ENCODE measurements around the gene LYSET. TPM values are rescaled to one million over a fixed set of nuclear protein-coding genes. Genes with fewer than 3 reads are reported as not detected.
"Not testable (repeated sequence)": the region's sequence is repeated elsewhere in the genome, so short reads cannot be mapped to it uniquely, and the experiment has no call there.

Gene LYSET
- 10 to 100 TPM in 2 of 4 donors, 1 to 10 TPM in 2; 6.3 to 17.7 (median 12.6) TPM for total RNA-seq

GRCh38 chr14:93184391-93185348, at the start of gene LYSET, which contains the start of gene MOAP1:
Gene LYSET (plus strand): TSS chr14:93185317. CDS start chr14:93185406, 89 bp downstream.
Gene MOAP1 (minus strand): TSS chr14:93184897. CDS start chr14:93184242, 655 bp downstream.
- no peaks in the 10 kb centered on the region for H3K9me3 ChIP-seq
- no peaks in the 10 kb centered on the region for H3K27me3 ChIP-seq
- intact Hi-C loops (cut with DNase I) = no loop called here
- no peaks in the 10 kb centered on the region for H3K36me3 ChIP-seq
- 1% methylated on average over 16 of the region's 124 CpGs; no CpG with 5 or more reads in 1 of the 2 donors for WGBS, 2 donors
- peaks cover 17 to 23% of the 10 kb centered on the region in 2 donors for H3K4me1 ChIP-seq
- peak; percentile 26 to 78 for TF ChIP-seq POLR2A (IDR thresholded peaks at IDR 0.05)
- TF ChIP-seq CTCF (IDR thresholded peaks at IDR 0.05) = peak in 3 of 6 experiments; percentile 10 to 31 (median 28)
- DNase-seq = peak; percentile 87 to 88
- peak within 1 kb of the TSS; percentile 93 to 96 (median 93) for H3K27ac ChIP-seq
- peak within 1 kb of the TSS; percentile 74 to 94 (median 89) for H3K4me3 ChIP-seq (replicated peaks in 1 of 3)

- intact Hi-C loops (cut with DNase I) = loop anchor here (5.0 kb wide), 1 partner anchor 163 kb away; no protein-coding TSS in a partner anchor
- Histone ChIP-seq H3K27me3 (no peaks in the 10 kb centered on the region), H3K9me3 (no peaks in the 10 kb centered on the region), H3K4me3 (replicated peaks in 1 of 3) (no peak overlapping the region), H3K4me1 (peaks cover 4 to 9% of the 10 kb centered on the region in 2 donors), H3K27ac (no peak overlapping the region), H3K36me3 (no peaks in the 10 kb centered on the region)
- TF ChIP-seq CTCF (IDR thresholded peaks at IDR 0.05) (no peak), POLR2A (IDR thresholded peaks at IDR 0.05) (no peak)
- DNase-seq = no peak
- WGBS, 2 donors = 86 to 89% methylated on average over 5 of the region's 5 CpGs
These were observed 49.7 kb upstream of the LYSET start for GRCh38 chr14:93135399-93135798.

GRCh38 chr14:93136009-93136408, 49.1 kb upstream of the LYSET start:
- Histone ChIP-seq H3K27me3 (no peaks in the 10 kb centered on the region), H3K4me3 (replicated peaks in 1 of 3) (no peak overlapping the region), H3K9me3 (no peaks in the 10 kb centered on the region), H3K36me3 (no peaks in the 10 kb centered on the region), H3K4me1 (peaks cover 4 to 9% of the 10 kb centered on the region in 2 donors), H3K27ac (no peak overlapping the region)
- DNase-seq = no peak
- intact Hi-C loops (cut with DNase I) = loop anchor here (5.0 kb wide), 1 partner anchor 164 kb away; no protein-coding TSS in a partner anchor
- WGBS, 2 donors = 79 to 81% methylated on average over 8 of the region's 8 CpGs
- TF ChIP-seq POLR2A (IDR thresholded peaks at IDR 0.05) = no peak
- no peak for TF ChIP-seq CTCF (IDR thresholded peaks at IDR 0.05)

- not testable (repeated sequence) for H3K9me3 ChIP-seq; H3K4me3 ChIP-seq (replicated peaks in 1 of 3); DNase-seq; H3K27ac ChIP-seq; H3K27me3 ChIP-seq; H3K4me1 ChIP-seq; H3K36me3 ChIP-seq
- 79 to 86% methylated on average over 10 to 13 of the region's 13 CpGs for WGBS, 2 donors
- intact Hi-C loops (cut with DNase I) = loop anchor here (5.0 kb wide), 1 partner anchor 164 kb away; no protein-coding TSS in a partner anchor
These were observed 48.6 kb upstream of the LYSET start for GRCh38 chr14:93136508-93136907.

GRCh38 chr14:93137864-93138263, 47.3 kb upstream of the LYSET start:
- Histone ChIP-seq H3K36me3 (no peaks in the 10 kb centered on the region), H3K9me3 (no peaks in the 10 kb centered on the region), H3K27me3 (no peaks in the 10 kb centered on the region), H3K27ac (no peak overlapping the region), H3K4me1 (peaks cover 4 to 9% of the 10 kb centered on the region in 2 donors), H3K4me3 (replicated peaks in 1 of 3) (no peak overlapping the region)
- TF ChIP-seq CTCF (IDR thresholded peaks at IDR 0.05) = peak in 5 of 6 experiments; percentile 14 to 62 (median 38)
- TF ChIP-seq POLR2A (IDR thresholded peaks at IDR 0.05) = no peak
- 19 to 42% methylated on average over 10 to 17 of the region's 17 CpGs for WGBS, 2 donors
- intact Hi-C loops (cut with DNase I) = loop anchor here (5.0 kb wide), 1 partner anchor 166 kb away; no protein-coding TSS in a partner anchor
- DNase-seq = peak; percentile 89

All from thyroid gland (tissue), 4 donors.